SU-DHL-6 (cell line): Measurements from ENCODE around the gene STARD3NL.

Experiments
- CTCF ChIP-seq: fragments of 200-600 bp; sonication (generic); IDR thresholded peaks from one replicate; pipeline ENCODE4 v1.5.1; 2017; ENCODE audit warnings: antibody characterized with exemption, mild to moderate bottlenecking, low read length, moderate library complexity; ENCODE audit not compliant: insufficient read depth, poor library complexity, severe bottlenecking
- EZH2phosphoT487 ChIP-seq: fragments of 200-600 bp; sonication (generic), shearing (Covaris generic); conservative IDR thresholded peaks from 2 replicates; pipeline ENCODE4 v1.6.1; 2018; ENCODE audit warnings: mild to moderate bottlenecking, antibody characterized with exemption, low read length, moderate library complexity, mixed read lengths

- TF ChIP-seq EZH2phosphoT487 (no peak), CTCF (no peak)
These were observed 8.2 kb upstream of the STARD3NL start for GRCh38 chr7:38169847-38170246.
